HG03060 (cell line): Measurements from ENCODE around the gene EHD2.

Source experiments
- ATAC-seq: cut with Tn5 transposase; IDR thresholded peaks from one replicate; pipeline ENCODE4 v1.9.1; 2021; ENCODE audit warnings: low read depth, moderate number of reproducible peaks; ENCODE audit not compliant: unreplicated experiment

The EHD2 gene

GRCh38 chr19:47691090-47691489 lies 22.1 kb upstream of the EHD2 start:
- no peak for ATAC-seq

GRCh38 chr19:47691782-47692181 lies 21.4 kb upstream of the EHD2 start:
- no peak for ATAC-seq

GRCh38 chr19:47693489-47693888 lies 19.7 kb upstream of the EHD2 start:
- ATAC-seq, result no peak

GRCh38 chr19:47693903-47694302 lies 19.3 kb upstream of the EHD2 start:
- ATAC-seq, result no peak

GRCh38 chr19:47694466-47695273 lies 18.6 kb upstream of the EHD2 start:
- no peak for ATAC-seq

- no peak for ATAC-seq
Observed at GRCh38 chr19:47695533-47696262, 17.5 kb upstream of the EHD2 start.

- ATAC-seq, result no peak
Observed at GRCh38 chr19:47696635-47697034, 16.6 kb upstream of the EHD2 start.

- no peak for ATAC-seq
Observed at GRCh38 chr19:47697863-47698609, 15.2 kb upstream of the EHD2 start.

GRCh38 chr19:47698631-47699359 lies 14.4 kb upstream of the EHD2 start:
- ATAC-seq, result no peak

GRCh38 chr19:47699360-47699917 lies 13.8 kb upstream of the EHD2 start:
- ATAC-seq, result no peak

- no peak for ATAC-seq
Observed at GRCh38 chr19:47700934-47701716, 12.1 kb upstream of the EHD2 start.

GRCh38 chr19:47701717-47702552 lies 11.3 kb upstream of the EHD2 start:
- no peak for ATAC-seq

GRCh38 chr19:47702671-47703070 lies 10.6 kb upstream of the EHD2 start:
- ATAC-seq, result no peak

- no peak for ATAC-seq
Observed at GRCh38 chr19:47703301-47703700, 9.9 kb upstream of the EHD2 start.

GRCh38 chr19:47704024-47704423 lies 9.2 kb upstream of the EHD2 start:
- ATAC-seq, result no peak

GRCh38 chr19:47704656-47705055 lies 8.6 kb upstream of the EHD2 start:
- ATAC-seq, result no peak

- ATAC-seq, result no peak
Observed at GRCh38 chr19:47707135-47707925, 5.9 kb upstream of the EHD2 start.
